Colonic mucosa (tissue), 4 donors: Measurements from ENCODE around the gene C10orf90. TPM values are rescaled to one million over a fixed set of nuclear protein-coding genes. Genes with fewer than 3 reads are reported as not detected.

Experiments used
- DNase-seq: peaks from one replicate; pipeline ENCODE4 v3.0.0-alpha.2; 2020
- H3K27ac ChIP-seq: fragments of 200-600 bp; one replicate; pipeline ENCODE4 v1.8.0; 2021
- H3K27me3 ChIP-seq: fragments of 200-600 bp; one replicate; pipeline ENCODE4 v1.8.0; 2021
- H3K36me3 ChIP-seq: fragments of 200-600 bp; one replicate; pipeline ENCODE4 v1.8.0; 2021
- H3K4me1 ChIP-seq: fragments of 200-600 bp; one replicate; pipeline ENCODE4 v1.8.0; 2021; ENCODE audit warnings: mild to moderate bottlenecking
- H3K4me3 ChIP-seq: fragments of 200-600 bp; one replicate; pipeline ENCODE4 v1.8.0; 2021
- H3K9ac ChIP-seq, 2 donors: one replicate each; pipeline ENCODE4 v1.7.0; 2013; ENCODE audit warnings: control low read depth in 2 of 2, low read depth in 2 of 2, low read length in 2 of 2
- H3K9me3 ChIP-seq: fragments of 200-600 bp; one replicate; pipeline ENCODE4 v1.8.0; 2021
- intact Hi-C: fragments of 100-400 bp; cut with DNase I; formaldehyde crosslinking; loops from one replicate; pipeline ENCODE4 v1.14.1; 2022
- total RNA-seq, 2 donors: library from RNA; stranded (reverse); fragmentation: NEBNext Ultra II Directional in 1 of 2; extraction: Animal tissue kit (Norgen Biotek cat#: 25700) in 1 of 2; gene quantifications; one replicate each; pipeline ENCODE4 v1.2.1, GENCODE V29; 2021
- TF ChIP-seq, protein P1 (sequence below): fragments of 200-600 bp; IDR thresholded peaks from one replicate; pipeline ENCODE4 v1.8.0; 2022; ENCODE audit warnings: antibody characterized with exemption, mild to moderate bottlenecking
- donor health status: healthy.
- donor health status: DM: no; HTN: no; CAD: no.
- donor health status: DM: no; HTN: no; CAD: no.

C10orf90 gene
- total RNA-seq, 2 donors from 2014 or later, result not detected

DNA sequence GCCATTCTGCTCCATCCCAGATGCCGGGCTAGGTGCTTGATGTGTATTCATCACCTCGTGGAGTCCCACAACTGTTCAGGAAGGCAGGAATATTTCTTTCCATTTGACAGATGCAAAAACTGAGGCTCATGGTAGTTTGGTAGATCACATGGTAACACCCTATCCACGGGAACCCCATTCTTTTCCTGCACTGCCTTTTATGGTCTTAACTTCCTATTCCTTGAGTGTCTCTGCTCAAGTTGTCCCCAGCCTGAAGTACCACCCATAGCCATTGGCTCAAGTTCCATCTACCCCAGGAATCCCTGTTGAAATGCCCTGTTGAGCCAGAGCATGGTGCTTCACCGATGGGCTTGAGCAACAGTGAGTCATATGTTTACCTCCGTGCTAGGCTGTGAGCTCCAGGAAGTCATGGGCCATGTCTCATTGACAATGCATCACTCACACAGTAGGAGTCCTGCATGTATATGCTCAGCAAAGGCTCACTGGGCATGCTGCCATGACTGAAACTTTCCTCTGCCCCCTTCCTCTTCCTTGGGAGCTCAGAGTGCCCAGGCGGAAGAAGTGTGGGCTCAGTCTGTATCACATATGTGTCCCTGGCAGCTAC lies 210.5 kb downstream of the C10orf90 start:
- H3K9me3 ChIP-seq, result no peaks in the 10 kb centered on the region
- TF ChIP-seq, protein P1, sequence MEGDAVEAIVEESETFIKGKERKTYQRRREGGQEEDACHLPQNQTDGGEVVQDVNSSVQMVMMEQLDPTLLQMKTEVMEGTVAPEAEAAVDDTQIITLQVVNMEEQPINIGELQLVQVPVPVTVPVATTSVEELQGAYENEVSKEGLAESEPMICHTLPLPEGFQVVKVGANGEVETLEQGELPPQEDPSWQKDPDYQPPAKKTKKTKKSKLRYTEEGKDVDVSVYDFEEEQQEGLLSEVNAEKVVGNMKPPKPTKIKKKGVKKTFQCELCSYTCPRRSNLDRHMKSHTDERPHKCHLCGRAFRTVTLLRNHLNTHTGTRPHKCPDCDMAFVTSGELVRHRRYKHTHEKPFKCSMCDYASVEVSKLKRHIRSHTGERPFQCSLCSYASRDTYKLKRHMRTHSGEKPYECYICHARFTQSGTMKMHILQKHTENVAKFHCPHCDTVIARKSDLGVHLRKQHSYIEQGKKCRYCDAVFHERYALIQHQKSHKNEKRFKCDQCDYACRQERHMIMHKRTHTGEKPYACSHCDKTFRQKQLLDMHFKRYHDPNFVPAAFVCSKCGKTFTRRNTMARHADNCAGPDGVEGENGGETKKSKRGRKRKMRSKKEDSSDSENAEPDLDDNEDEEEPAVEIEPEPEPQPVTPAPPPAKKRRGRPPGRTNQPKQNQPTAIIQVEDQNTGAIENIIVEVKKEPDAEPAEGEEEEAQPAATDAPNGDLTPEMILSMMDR, result no peak
- H3K4me3 ChIP-seq, result no peak overlapping the region
- no peak overlapping the region for H3K27ac ChIP-seq
- intact Hi-C loops, result no loop called here
- no peaks in the 10 kb centered on the region for H3K27me3 ChIP-seq
- no peaks in the 10 kb centered on the region for H3K36me3 ChIP-seq
- no peak overlapping the region for H3K9ac ChIP-seq
- DNase-seq, result no peak
- H3K4me1 ChIP-seq, result no peaks in the 10 kb centered on the region

DNA sequence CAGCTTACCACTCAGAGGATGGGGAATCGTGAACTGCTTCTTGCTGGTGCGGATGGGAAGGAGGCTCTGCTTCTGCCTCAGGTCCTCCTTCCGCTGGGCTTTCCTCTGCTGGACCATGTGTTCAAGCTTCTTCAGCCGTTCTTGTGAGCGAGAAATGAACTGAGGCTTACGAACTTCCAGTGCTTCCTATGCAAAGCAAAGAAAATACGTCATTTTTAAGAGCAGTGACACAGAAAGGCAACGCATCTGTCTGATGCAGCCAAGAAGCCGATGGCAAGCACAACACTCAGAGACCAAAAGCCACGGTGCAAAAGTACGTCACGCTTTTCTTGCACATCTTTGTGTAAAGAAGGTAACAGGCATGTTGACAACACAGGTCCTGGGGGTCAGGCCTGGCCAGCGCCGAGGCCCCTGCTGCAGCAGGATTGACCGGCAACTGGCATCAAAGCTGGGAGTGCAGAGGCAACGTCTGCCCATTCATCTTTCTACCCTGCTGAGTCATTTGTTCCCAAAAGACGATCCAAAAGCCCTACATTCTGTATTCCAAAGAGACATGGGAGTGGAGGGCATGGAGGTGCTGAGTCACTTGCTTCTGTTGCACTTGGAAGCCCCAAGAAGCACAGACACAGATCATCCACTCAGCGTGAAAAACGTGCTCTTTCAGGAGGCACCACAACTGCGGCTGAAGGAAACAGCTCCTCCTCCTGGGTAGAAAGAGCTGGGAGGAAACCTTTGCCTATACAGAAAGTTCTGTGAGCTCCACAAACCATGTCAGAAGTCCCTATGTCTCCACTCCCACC lies 211.3 kb downstream of the C10orf90 start:
- TF ChIP-seq, protein P1, result no peak
- H3K9me3 ChIP-seq, result no peaks in the 10 kb centered on the region

DNA sequence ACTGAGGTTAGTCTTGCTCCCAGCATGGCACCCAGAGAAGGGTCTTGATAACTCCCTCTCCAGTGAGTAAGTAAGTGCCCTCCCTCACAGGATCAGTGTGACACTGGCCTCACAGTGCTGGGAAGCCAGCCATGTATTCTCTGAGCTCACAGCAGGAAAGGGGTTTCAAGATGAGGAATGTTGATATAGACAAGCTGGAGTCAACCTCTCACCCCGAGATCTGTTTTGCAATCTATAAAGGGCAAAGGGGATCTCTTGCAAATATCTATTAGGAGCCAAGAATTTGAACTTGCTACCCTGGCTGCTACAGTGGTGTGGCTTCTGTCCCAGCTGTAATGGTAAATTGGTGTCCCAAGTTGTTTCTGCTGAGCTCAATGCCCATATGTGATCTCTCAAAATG lies 212.0 kb downstream of the C10orf90 start:
- TF ChIP-seq, protein P1, result no peak
- no peak overlapping the region for H3K27ac ChIP-seq
- no peaks in the 10 kb centered on the region for H3K36me3 ChIP-seq
- no peaks in the 10 kb centered on the region for H3K27me3 ChIP-seq
- no peaks in the 10 kb centered on the region for H3K9me3 ChIP-seq
- H3K9ac ChIP-seq, result no peak overlapping the region
- DNase-seq, result no peak
- H3K4me1 ChIP-seq, result no peaks in the 10 kb centered on the region
- no peak overlapping the region for H3K4me3 ChIP-seq
- intact Hi-C loops, result no loop called here

More for the DNA sequence above, 211.3 kb downstream of the C10orf90 start:
- Histone ChIP-seq H3K4me1 (no peaks in the 10 kb centered on the region), H3K27ac (no peak overlapping the region), H3K9ac (no peak overlapping the region), H3K4me3 (no peak overlapping the region), H3K36me3 (no peaks in the 10 kb centered on the region), H3K27me3 (no peaks in the 10 kb centered on the region)
- intact Hi-C loops, result no loop called here
- no peak for DNase-seq

DNA sequence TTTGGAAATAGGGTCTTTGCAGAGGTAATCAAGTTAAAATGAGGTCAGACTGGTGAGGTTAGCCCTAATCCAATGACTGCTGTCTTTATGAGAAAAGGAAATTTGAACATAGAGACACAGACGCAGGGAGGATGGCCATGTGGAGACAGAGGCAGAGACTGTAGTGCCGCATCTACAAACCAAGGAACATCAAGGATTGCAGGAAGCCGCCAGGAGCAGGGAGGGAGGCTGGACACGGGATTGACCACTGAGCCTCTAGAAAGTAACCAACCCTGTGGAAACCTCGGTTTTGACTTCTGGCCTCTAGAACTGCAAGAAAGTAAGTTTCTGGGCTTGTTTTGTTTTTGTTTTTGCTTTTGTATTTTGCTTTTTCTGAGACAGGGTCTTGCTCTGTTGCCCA lies 213.9 kb downstream of the C10orf90 start:
- no peaks in the 10 kb centered on the region for H3K4me1 ChIP-seq
- H3K36me3 ChIP-seq, result no peaks in the 10 kb centered on the region
- no peak for DNase-seq
- H3K9me3 ChIP-seq, result no peaks in the 10 kb centered on the region
- no peaks in the 10 kb centered on the region for H3K27me3 ChIP-seq
- H3K9ac ChIP-seq, result no peak overlapping the region
- TF ChIP-seq, protein P1, result no peak
- no peak overlapping the region for H3K4me3 ChIP-seq
- H3K27ac ChIP-seq, result no peak overlapping the region
- intact Hi-C loops, result no loop called here

DNA sequence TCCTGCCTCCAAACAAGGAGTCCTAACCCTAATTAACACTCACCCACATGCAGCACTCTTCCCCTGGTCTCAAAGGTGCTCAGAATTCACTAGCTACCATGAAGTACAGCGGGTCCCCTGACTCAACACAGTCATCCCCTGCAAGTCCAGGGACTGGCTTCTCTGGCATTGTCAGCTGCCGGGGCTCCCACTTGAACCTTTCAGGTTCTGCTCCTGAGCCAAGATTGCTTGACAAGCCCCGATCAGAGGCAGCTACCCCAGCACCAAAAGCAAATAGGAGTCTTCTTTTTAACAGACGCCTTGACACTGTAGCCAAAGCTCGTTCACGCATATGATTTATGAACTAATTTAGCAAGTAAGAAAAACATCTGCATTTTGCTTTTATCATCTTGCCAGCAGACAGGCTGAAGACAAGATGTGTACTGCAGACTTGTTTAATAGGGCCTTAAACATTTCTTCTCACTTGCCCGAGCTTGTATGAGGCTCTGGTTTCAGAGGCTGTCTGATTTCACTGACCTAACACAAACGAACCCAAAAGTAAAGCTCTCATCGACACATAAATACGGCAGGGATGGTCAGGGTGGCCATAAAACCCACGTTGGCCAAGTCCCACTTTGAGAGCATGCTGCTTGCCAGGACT lies 214.6 kb downstream of the C10orf90 start:
- no peak overlapping the region for H3K9ac ChIP-seq
- TF ChIP-seq, protein P1, result no peak
- no peak for DNase-seq

More for the DNA sequence above, 214.6 kb downstream of the C10orf90 start:
- Histone ChIP-seq H3K4me3 (no peak overlapping the region), H3K4me1 (no peaks in the 10 kb centered on the region), H3K27me3 (no peaks in the 10 kb centered on the region), H3K9me3 (no peaks in the 10 kb centered on the region), H3K27ac (no peak overlapping the region), H3K36me3 (no peaks in the 10 kb centered on the region)
- intact Hi-C loops, result no loop called here
